Measurements from ENCODE around the gene ADORA2A.

DNA sequence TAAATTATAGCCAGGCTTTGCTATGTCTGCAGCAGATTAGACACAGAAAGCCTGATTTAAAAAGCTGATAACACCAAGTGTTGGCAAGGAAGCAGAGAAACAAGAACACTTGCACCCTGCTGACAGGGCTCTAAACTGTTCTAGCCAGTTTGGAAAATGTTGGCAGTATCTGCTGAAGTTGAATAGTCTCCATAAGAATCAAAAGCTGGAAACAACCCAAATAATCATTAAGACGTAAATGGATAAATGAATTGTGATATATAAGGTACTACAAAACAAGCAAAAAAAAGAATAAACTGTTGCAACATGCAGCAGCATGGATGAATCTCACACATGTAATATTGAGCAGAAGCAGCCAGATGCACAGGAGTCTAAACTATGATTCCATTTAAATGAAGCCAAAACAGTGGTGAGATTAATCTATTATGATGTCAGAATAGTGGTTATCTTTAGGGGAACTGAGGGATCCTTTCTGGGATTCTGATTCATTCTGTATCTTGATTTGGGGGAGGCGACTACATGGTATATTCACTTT lies 40.4 kb upstream of the ADORA2A start:
- TF ChIP-seq TCF7 (IDR thresholded peaks at IDR 0.05; ENCODE audit: borderline replicate concordance) = no peak
- TF ChIP-seq POLR2AphosphoS2 (IDR thresholded peaks at IDR 0.05; ENCODE audit: low read depth, low read length) = no peak
